NOMO-1 treated with DMSO at 0.1 percent for 48 hours (cell line): ENCODE data around the gene LTK.
"Not testable (repeated sequence)": the region's sequence is repeated elsewhere in the genome, so short reads cannot be mapped to it uniquely, and the experiment has no call there.

Experiments used
- DNase-seq: peaks from one replicate; lab custom pipeline; 2025; ENCODE audit not compliant: unreplicated experiment; lab: John Stamatoyannopoulos, UW

LTK gene

GRCh38 chr15:41480396-41481140 is 33.1 kb downstream of the LTK start:
- DNase-seq, result no peak

DNA sequence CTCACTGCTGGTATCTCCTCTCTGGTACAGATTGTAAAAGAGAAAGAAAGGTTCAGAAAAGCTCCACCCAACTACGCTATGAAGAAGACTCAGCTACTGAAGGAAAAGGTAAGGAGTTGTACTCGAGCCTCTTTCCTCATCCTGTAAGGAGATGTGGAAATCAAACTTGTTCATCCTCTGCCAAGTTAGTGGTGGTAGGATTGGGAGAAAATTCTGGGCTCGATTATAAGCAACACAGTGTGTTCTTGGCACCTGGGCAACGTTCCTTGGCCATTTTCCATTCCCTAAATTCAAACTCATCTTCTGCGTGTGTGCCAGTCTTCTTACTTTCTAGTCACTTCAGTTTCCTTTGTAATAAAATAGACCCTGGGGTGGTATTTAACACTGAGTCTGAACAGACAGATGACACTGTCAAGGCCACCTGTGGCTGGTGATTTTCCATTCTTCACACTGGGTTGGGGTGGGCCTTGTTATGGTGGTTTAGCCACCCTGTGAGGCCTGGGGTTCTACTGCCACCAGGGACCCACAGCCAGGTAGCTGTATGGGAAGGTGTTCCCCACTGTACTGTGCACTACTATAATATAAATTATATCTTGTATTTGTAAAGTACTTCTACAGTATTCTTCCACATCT is 37.1 kb downstream of the LTK start:
- DNase-seq, result no peak

GRCh38 chr15:41474941-41475340 is 38.7 kb downstream of the LTK start:
- no peak for DNase-seq

- DNase-seq, result no peak
These were observed 39.2 kb downstream of the LTK start for GRCh38 chr15:41474436-41474835.

- no peak for DNase-seq
These were observed 40.2 kb downstream of the LTK start for GRCh38 chr15:41473418-41473817.

DNA sequence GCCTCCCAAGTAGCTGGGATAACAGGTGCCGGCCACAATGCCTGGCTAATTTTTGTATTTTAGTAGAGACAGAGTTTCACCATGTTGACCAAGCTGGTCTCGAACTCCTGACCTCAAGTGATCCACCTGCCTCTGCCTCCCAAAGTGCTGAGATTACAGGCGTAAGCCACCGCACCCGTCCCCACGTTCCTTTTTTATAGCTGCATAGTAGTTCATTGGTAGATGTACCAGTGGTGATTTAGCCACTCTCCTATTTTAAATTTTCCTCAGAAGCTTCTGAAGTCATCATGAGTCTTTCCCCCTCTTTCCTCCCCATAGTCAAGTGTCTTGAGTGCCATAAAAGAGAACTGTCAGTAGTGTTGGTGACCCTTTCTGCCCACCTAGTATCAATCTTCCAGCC is 44.0 kb downstream of the LTK start:
- DNase-seq, result not testable (repeated sequence)

- no peak for DNase-seq
These were observed 46.9 kb downstream of the LTK start for GRCh38 chr15:41466711-41467110.

- DNase-seq, result peak; percentile 37
These were observed 47.7 kb downstream of the LTK start for GRCh38 chr15:41465822-41466421.

DNA sequence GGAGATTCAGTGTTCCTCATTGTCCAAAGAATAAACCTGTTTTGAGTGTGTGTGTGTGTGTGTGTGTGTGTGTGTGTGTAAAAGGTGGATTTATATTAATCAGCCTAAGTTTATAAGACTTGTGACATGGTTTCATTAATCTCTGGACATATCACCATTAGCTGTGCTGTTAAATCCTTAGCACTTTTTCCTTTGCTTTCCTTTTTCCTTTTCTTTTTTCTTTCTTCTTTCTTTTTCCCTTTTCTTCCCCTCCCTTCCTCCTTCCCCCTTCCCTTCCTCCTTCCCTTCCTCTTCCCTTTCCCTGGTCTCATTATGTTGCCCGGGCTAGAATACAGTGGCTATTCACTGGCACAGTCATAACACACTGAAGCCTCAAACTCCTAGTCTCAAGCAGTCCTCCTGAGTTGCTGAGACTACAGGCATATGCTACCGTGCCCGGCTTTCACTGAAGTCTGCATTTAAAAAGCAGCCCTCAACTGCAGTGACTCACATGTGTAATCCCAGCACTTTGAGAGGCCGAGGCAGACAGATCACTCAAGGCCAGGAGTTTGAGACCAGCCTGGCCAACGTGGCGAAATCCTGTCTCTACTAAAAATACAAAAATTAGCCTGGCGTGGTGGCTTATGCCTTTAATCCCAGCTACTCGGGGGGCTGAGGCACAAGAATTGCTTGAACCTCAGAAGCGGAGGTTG is 48.6 kb downstream of the LTK start:
- no peak for DNase-seq

DNA sequence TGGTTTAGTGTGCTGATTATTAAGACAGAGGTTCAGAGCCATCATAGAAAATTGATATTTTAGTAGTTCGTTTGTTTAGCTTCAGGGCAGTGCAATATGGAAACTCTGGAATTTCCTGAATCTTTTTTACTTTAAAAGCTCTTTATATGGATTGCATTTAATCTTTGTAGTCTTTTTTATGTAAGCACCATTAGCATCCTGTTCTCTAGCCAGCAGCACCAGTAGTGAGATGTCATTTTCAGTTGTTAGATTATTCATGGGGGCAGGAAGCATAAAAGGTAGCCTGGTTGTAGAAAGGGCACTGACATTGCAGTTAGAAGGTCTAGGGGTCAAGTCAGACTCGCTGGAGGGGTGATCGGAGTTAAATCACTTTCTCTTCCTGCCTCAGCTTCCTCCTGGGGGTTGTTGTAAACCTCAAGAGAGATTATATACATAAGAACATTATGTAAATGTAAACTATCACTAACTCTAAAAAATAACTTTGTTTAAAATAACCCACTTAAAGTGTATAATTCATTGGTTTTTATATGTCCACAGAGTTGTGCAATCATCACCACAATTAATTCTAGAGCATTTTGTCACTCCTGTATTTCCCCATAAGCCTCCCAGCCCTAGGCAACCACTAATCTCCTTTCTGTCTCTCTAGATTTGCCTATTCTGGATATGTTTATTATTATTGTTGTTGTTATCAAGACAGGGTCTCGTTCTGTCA is 51.4 kb downstream of the LTK start:
- peak; percentile 63 for DNase-seq
